SKM-1 treated with dmso at 0.1 percent for 144 hours (cell line): ENCODE data around the gene RCC1.
"Not testable (repeated sequence)": the region's sequence is repeated elsewhere in the genome, so short reads cannot be mapped to it uniquely, and the experiment has no call there.

Experiments
- DNase-seq: peaks from one replicate; lab custom pipeline; 2025; ENCODE audit not compliant: unreplicated experiment; lab: John Stamatoyannopoulos, UW

Gene RCC1

GRCh38 chr1:28510970-28511440, 5.2 kb downstream of the RCC1 start:
- DNase-seq: peak; percentile 66

- DNase-seq: no peak
These were observed 6.3 kb downstream of the RCC1 start for GRCh38 chr1:28512058-28512611.

GRCh38 chr1:28514445-28514933, 8.6 kb downstream of the RCC1 start:
- not testable (repeated sequence) for DNase-seq

GRCh38 chr1:28516518-28516956, 10.7 kb downstream of the RCC1 start:
- DNase-seq: no peak

- no peak for DNase-seq
These were observed 11.8 kb downstream of the RCC1 start for GRCh38 chr1:28517649-28517999.

- DNase-seq: peak; percentile 79
These were observed 12.3 kb downstream of the RCC1 start for GRCh38 chr1:28518000-28518744.

- DNase-seq: peak; percentile 65
These were observed 13.0 kb downstream of the RCC1 start for GRCh38 chr1:28518745-28519341.

GRCh38 chr1:28519946-28520725, 14.3 kb downstream of the RCC1 start:
- no peak for DNase-seq

- not testable (repeated sequence) for DNase-seq
These were observed 15.0 kb downstream of the RCC1 start for GRCh38 chr1:28520796-28521195.

GRCh38 chr1:28521502-28522164, 15.8 kb downstream of the RCC1 start:
- DNase-seq: no peak

- not testable (repeated sequence) for DNase-seq
These were observed 16.7 kb downstream of the RCC1 start for GRCh38 chr1:28522537-28522936.

- not testable (repeated sequence) for DNase-seq
These were observed 19.3 kb downstream of the RCC1 start for GRCh38 chr1:28525002-28525642.

- no peak for DNase-seq
These were observed 21.0 kb downstream of the RCC1 start for GRCh38 chr1:28526886-28527285.

- DNase-seq: no peak
These were observed 24.6 kb downstream of the RCC1 start for GRCh38 chr1:28530456-28530855.

GRCh38 chr1:28534671-28535070, 28.8 kb downstream of the RCC1 start:
- DNase-seq: no peak

- DNase-seq: no peak
These were observed 29.3 kb downstream of the RCC1 start for GRCh38 chr1:28535180-28535579.

GRCh38 chr1:28537457-28538199, 31.8 kb downstream of the RCC1 start:
- DNase-seq: no peak

- no peak for DNase-seq
These were observed 32.4 kb downstream of the RCC1 start for GRCh38 chr1:28538286-28538685.

GRCh38 chr1:28540651-28541050, 34.8 kb downstream of the RCC1 start:
- no peak for DNase-seq
